ENCODE data around the gene CHTOP. TPM values are rescaled to one million over a fixed set of nuclear protein-coding genes. Genes with fewer than 3 reads are reported as not detected.

CHTOP gene
- polyA plus RNA-seq, 1 of the 3 experiments (the other 2 are of a cell fraction): 84.9 TPM

DNA sequence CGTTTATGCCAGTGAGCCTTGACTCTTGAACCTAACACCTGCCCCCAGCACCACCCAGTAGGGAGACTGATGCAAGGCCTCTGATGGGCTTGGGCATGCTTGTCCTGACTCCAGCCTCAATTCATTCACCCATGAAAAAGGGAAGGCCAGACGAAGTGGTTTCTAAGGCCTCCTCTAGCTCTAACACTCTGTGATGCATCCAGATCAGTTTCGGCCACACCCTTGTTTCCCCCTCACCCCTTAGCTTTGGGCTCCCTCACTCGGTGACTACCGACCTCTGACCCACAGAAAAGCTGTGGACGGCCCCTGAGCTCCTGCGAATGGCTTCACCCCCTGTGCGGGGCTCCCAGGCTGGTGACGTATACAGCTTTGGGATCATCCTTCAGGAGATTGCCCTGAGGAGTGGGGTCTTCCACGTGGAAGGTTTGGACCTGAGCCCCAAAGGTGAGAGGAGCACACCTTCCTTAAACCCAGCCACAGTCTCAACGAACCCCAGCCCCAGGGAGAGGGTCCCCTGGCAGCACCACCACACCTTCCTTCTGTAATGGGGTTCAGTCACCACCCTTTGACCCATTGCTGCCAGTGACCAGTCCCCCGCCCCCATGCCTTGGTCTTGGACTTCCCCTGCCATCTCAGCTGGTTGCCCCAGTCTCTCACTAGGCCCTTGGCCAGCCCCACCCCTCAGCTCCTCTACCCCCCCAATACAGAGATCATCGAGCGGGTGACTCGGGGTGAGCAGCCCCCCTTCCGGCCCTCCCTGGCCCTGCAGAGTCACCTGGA lies 53.7 kb downstream of the CHTOP start:
- no peak for DNase-seq
- Histone ChIP-seq H3K9me2 (no peaks in the 10 kb centered on the region), H3F3A (replicated peaks; ENCODE audit: insufficient read depth) (no peaks in the 10 kb centered on the region), H3K4me3 (ENCODE audit: low read depth in 2 of 2, low read length in 1 of 2) (no peak overlapping the region), H3K4me1 (ENCODE audit: control insufficient read depth in 1 of 2, insufficient read depth in 2 of 2, low read depth in 1 of 2, low read length in 1 of 2) (no peaks in the 10 kb centered on the region), H3K27ac (ENCODE audit: low read depth in 2 of 2, low read length in 1 of 2) (no peak overlapping the region), H3K4me2 (no peak overlapping the region), H3K79me2 (ENCODE audit: insufficient read depth) (no peaks in the 10 kb centered on the region), H4K20me1 (ENCODE audit: insufficient read depth) (no peaks in the 10 kb centered on the region), H3K27me3 (ENCODE audit: insufficient read depth) (no peaks in the 10 kb centered on the region; the same call in 1 of the 2 replicates), H3K36me3 (replicated peaks in 1 of 2; ENCODE audit: control insufficient read depth in 1 of 2, insufficient read depth in 2 of 2, low read length in 1 of 2) (no peaks in the 10 kb centered on the region), H3K9me3 (no peaks in the 10 kb centered on the region), H2AFZ (ENCODE audit: low read depth) (no peak overlapping the region), H3K9ac (no peak overlapping the region)
- ChIA-PET POLR2A (no interaction called here), CTCF (interaction anchor here (1.3 to 2.7 kb wide), 3 partner anchors 10 to 16 kb away, joined by 5 to 12 read pairs (median 5); partner anchors contain the start of gene NPR1)
- TF ChIP-seq GATA2 (CRISPR knock-in tag; IDR thresholded peaks at IDR 0.05) (no peak), JUND (IDR thresholded peaks at IDR 0.05) (no peak), TCF12 (IDR thresholded peaks at IDR 0.05) (no peak), SMC3 (IDR thresholded peaks at IDR 0.05; ENCODE audit: low read depth, low read length) (no peak), RAD21 (IDR thresholded peaks at IDR 0.05; ENCODE audit: low read length) (no peak), NFIC (IDR thresholded peaks at IDR 0.05; ENCODE audit: borderline replicate concordance) (no peak)
- WGBS (ENCODE audit: low lambda C conversion rate): 73% methylated on average over 14 of the region's 16 CpGs

DNA sequence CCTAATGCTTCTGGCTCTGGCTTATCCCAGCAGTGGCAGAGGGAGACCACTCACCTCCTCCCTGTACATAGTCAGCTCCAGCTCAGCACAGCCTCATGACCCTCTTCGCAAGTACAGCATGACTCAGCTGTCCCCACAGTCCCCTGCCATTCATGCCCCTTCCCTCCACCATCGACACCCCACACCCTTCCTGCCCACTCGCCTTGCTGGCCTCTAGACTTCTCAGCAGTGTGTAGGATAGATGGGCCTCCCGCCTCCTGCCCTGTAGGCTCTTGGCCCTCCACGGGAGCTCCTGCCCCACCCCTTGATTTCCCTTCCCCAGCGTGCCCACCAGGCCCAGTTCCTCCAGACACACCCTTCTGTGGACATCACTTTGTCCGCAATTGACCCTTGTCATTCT lies 54.4 kb downstream of the CHTOP start:
- H3K9me2 ChIP-seq: no peaks in the 10 kb centered on the region
- 80% methylated on average over 7 of the region's 7 CpGs for WGBS (ENCODE audit: low lambda C conversion rate)
- no peaks in the 10 kb centered on the region; the same call in 1 of the 2 replicates for H3K27me3 ChIP-seq (ENCODE audit: insufficient read depth)
- no peak overlapping the region for H3K4me3 ChIP-seq (ENCODE audit: low read depth in 2 of 2, low read length in 1 of 2)
- ChIA-PET CTCF (interaction anchor here (1.3 to 1.8 kb wide), 3 partner anchors 9 to 16 kb away, joined by 5 to 14 read pairs (median 5); partner anchors contain the start of gene NPR1), POLR2A (no interaction called here)
- no peak overlapping the region for H3K27ac ChIP-seq (ENCODE audit: low read depth in 2 of 2, low read length in 1 of 2)
- no peak overlapping the region for H3K4me2 ChIP-seq
- no peak for DNase-seq
- no peaks in the 10 kb centered on the region; a peak in 1 of 4 replicates for H3K4me1 ChIP-seq (ENCODE audit: control insufficient read depth in 1 of 2, insufficient read depth in 2 of 2, low read depth in 1 of 2, low read length in 1 of 2)
- no peaks in the 10 kb centered on the region for H4K20me1 ChIP-seq (ENCODE audit: insufficient read depth)
- TF ChIP-seq RXRA (IDR thresholded peaks at IDR 0.05; ENCODE audit: borderline replicate concordance, low read depth): no peak
- no peak for TF ChIP-seq RFX5 (IDR thresholded peaks at IDR 0.05; ENCODE audit: low read length)
- no peak for TF ChIP-seq FOSL2 (IDR thresholded peaks at IDR 0.05; ENCODE audit: borderline replicate concordance, low read depth)
- TF ChIP-seq, protein P1, sequence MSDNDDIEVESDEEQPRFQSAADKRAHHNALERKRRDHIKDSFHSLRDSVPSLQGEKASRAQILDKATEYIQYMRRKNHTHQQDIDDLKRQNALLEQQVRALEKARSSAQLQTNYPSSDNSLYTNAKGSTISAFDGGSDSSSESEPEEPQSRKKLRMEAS (IDR thresholded peaks at IDR 0.05; ENCODE audit: low read depth): no peak
- no peak for TF ChIP-seq TEAD4 (IDR thresholded peaks at IDR 0.05; ENCODE audit: borderline replicate concordance, insufficient read depth)
- TF ChIP-seq GATA2 (CRISPR knock-in tag; IDR thresholded peaks at IDR 0.05): no peak
- TF ChIP-seq RAD21 (IDR thresholded peaks at IDR 0.05; ENCODE audit: low read length): no peak
- TF ChIP-seq TAF1 (IDR thresholded peaks at IDR 0.05; ENCODE audit: borderline replicate concordance, low read depth, low read length): no peak
- TF ChIP-seq MXI1 (IDR thresholded peaks at IDR 0.05; ENCODE audit: low read depth, low read length): no peak
- no peak for TF ChIP-seq JUND (IDR thresholded peaks at IDR 0.05)
- TF ChIP-seq, protein P2, sequence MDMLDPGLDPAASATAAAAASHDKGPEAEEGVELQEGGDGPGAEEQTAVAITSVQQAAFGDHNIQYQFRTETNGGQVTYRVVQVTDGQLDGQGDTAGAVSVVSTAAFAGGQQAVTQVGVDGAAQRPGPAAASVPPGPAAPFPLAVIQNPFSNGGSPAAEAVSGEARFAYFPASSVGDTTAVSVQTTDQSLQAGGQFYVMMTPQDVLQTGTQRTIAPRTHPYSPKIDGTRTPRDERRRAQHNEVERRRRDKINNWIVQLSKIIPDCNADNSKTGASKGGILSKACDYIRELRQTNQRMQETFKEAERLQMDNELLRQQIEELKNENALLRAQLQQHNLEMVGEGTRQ (IDR thresholded peaks at IDR 0.05; ENCODE audit: borderline replicate concordance, low read depth, low read length): no peak
- no peak for TF ChIP-seq EP300 (IDR thresholded peaks at IDR 0.05; ENCODE audit: borderline replicate concordance in 1 of 2, low read depth in 1 of 2, low read length in 1 of 2)
- TF ChIP-seq, protein P3, sequence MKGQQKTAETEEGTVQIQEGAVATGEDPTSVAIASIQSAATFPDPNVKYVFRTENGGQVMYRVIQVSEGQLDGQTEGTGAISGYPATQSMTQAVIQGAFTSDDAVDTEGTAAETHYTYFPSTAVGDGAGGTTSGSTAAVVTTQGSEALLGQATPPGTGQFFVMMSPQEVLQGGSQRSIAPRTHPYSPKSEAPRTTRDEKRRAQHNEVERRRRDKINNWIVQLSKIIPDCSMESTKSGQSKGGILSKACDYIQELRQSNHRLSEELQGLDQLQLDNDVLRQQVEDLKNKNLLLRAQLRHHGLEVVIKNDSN (IDR thresholded peaks at IDR 0.05; ENCODE audit: borderline replicate concordance, low read depth): no peak
- TF ChIP-seq FOXM1 (IDR thresholded peaks at IDR 0.05; ENCODE audit: low read depth): no peak
- no peak for TF ChIP-seq SIN3A (IDR thresholded peaks at IDR 0.05; ENCODE audit: borderline replicate concordance, low read depth, low read length)
- no peaks in the 10 kb centered on the region for H3F3A ChIP-seq (replicated peaks; ENCODE audit: insufficient read depth)
- no peaks in the 10 kb centered on the region for H3K9me3 ChIP-seq
- no peak overlapping the region for H2AFZ ChIP-seq (ENCODE audit: low read depth)
- H3K36me3 ChIP-seq (replicated peaks in 1 of 2; ENCODE audit: control insufficient read depth in 1 of 2, insufficient read depth in 2 of 2, low read length in 1 of 2): no peaks in the 10 kb centered on the region
- H3K9ac ChIP-seq: no peak overlapping the region
- no peaks in the 10 kb centered on the region for H3K79me2 ChIP-seq (ENCODE audit: insufficient read depth)
